IPS DF 4.7 (cell line): Measurements from ENCODE around the gene ENOX2.
"Not testable (repeated sequence)": the region's sequence is repeated elsewhere in the genome, so short reads cannot be mapped to it uniquely, and the experiment has no call there.

Experiments used
- DNase-seq: peaks from one replicate; pipeline ENCODE4 v3.0.0-alpha.2; 2013; ENCODE audit warnings: low spot score; ENCODE audit errors: extremely low read depth

Gene ENOX2

GRCh38 chrX:130758072-130758471 lies 144.9 kb downstream of the ENOX2 start:
- no peak for DNase-seq

- DNase-seq: no peak
Observed at GRCh38 chrX:130756233-130756632, 146.8 kb downstream of the ENOX2 start.

- no peak for DNase-seq
Observed at GRCh38 chrX:130754353-130754752, 148.7 kb downstream of the ENOX2 start.

GRCh38 chrX:130746709-130747342 lies 156.2 kb downstream of the ENOX2 start:
- DNase-seq: no peak

- DNase-seq: no peak
Observed at GRCh38 chrX:130746077-130746476, 156.9 kb downstream of the ENOX2 start.

- DNase-seq: no peak
Observed at GRCh38 chrX:130741584-130741983, 161.4 kb downstream of the ENOX2 start.

GRCh38 chrX:130741151-130741550 lies 161.9 kb downstream of the ENOX2 start:
- no peak for DNase-seq

- peak; percentile 28 for DNase-seq
Observed at GRCh38 chrX:130738638-130739195, 164.3 kb downstream of the ENOX2 start.

GRCh38 chrX:130734713-130735112 lies 168.3 kb downstream of the ENOX2 start:
- DNase-seq: no peak

GRCh38 chrX:130728208-130728607 lies 174.8 kb downstream of the ENOX2 start:
- DNase-seq: no peak

GRCh38 chrX:130726661-130727060 lies 176.3 kb downstream of the ENOX2 start:
- no peak for DNase-seq

- no peak for DNase-seq
Observed at GRCh38 chrX:130725519-130725918, 177.5 kb downstream of the ENOX2 start.

GRCh38 chrX:130719413-130719812 lies 183.6 kb downstream of the ENOX2 start:
- no peak for DNase-seq

- no peak for DNase-seq
Observed at GRCh38 chrX:130718137-130718536, 184.9 kb downstream of the ENOX2 start.

GRCh38 chrX:130716781-130717413 lies 186.1 kb downstream of the ENOX2 start:
- no peak for DNase-seq

- no peak for DNase-seq
Observed at GRCh38 chrX:130716346-130716745, 186.7 kb downstream of the ENOX2 start.

- no peak for DNase-seq
Observed at GRCh38 chrX:130715299-130715698, 187.7 kb downstream of the ENOX2 start.

- DNase-seq: no peak
Observed at GRCh38 chrX:130714665-130715064, 188.3 kb downstream of the ENOX2 start.

GRCh38 chrX:130714135-130714534 lies 188.9 kb downstream of the ENOX2 start:
- no peak for DNase-seq

GRCh38 chrX:130709178-130709577 lies 193.8 kb downstream of the ENOX2 start:
- not testable (repeated sequence) for DNase-seq

GRCh38 chrX:130705591-130705990 lies 197.4 kb downstream of the ENOX2 start:
- DNase-seq: no peak

- DNase-seq: no peak
Observed at GRCh38 chrX:130704053-130705038, 198.7 kb downstream of the ENOX2 start.
